ENCODE data around the gene STOX1.
"Not testable (repeated sequence)": the region's sequence is repeated elsewhere in the genome, so short reads cannot be mapped to it uniquely, and the experiment has no call there.

Gene STOX1

DNA sequence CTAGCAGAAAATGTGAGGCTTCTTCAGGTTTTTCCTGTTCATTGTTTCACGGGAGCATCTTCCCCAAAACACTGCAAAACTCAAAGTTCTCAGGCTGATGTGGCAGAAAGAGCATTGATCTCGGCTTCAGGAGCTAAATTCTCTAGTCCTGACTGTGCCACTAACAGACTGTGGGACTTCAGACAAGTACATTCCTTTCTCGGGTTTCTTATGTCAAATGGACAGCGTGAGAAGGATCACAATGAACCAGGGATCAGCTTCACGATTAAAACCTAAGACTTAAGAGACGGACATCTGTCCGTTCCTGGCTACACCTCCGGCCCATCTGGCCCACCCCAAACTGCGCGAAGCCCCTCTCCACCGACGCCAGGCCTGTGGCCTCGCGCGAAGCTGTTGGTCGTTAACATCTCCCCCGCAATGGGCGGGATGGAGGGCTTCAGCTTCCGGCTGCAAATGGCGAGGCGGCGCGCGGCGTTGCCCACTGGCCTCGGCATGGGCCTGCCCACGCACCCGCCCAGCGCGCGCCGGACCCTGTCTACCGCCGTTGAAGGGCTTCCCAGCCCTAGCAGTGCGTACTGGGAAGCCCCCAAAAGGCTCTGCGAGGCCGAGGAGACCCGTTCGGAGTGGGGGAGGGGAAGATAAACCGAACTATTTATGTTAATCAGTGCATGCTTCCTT is 73.2 kb downstream of the STOX1 start:
- peak; percentile 93 for DNase-seq

DNA sequence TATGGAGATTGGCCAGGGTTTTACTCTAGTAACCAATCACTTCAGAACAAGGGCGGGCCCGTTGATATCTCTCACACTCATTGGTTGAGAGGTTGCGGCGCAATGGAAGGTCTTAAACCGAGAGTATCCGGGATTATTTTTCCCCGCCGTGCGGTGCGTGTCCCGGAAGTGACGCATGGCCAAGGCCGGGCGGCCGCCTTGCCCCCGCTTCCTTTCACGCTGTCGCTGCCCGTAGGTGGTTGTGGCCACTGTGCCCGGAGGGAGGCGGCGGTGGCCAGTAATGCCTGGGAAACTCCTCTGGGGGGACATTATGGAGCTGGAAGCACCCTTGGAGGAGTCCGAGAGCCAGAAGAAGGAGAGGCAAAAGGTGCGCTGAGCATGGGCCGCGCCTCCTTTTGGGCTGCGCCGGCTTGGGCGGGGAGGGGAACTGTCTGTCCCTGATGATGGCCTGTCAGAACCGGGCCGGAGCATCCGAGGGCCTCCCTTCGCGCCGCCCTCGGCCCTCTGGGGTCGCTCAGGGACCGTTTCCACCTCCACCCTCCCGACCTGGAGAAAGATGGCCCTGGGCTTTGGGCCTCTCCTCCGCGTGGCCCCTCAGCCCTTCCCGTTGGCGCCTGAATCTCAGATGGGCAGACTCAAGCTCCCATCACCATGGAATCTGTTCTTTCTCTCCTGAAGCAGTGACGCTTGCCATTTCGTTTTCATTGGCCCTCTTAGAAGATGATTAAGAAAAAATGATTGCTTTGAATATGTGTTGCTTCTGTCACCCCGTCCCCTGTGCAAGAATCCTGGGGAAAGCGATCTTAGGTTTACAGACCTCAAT is 74.0 kb downstream of the STOX1 start, which contains the start of gene DDX50:
Gene DDX50 (plus strand): TSS at position 211 of the 823 bp plus-strand sequence. CDS start 70 bp downstream, at position 281.
- H3K27me3 ChIP-seq (ENCODE audit: insufficient read depth, low read depth, severe bottlenecking): no peaks in the 10 kb centered on the region
- H3K36me3 ChIP-seq: peaks cover 10% of the 10 kb centered on the region
- H3K4me3 ChIP-seq (ENCODE audit: low read depth, low read length): peak within 1 kb of the TSS; percentile 99
- no peaks in the 10 kb centered on the region for H3K9me3 ChIP-seq (ENCODE audit: severe bottlenecking)
- TF ChIP-seq, protein P1, sequence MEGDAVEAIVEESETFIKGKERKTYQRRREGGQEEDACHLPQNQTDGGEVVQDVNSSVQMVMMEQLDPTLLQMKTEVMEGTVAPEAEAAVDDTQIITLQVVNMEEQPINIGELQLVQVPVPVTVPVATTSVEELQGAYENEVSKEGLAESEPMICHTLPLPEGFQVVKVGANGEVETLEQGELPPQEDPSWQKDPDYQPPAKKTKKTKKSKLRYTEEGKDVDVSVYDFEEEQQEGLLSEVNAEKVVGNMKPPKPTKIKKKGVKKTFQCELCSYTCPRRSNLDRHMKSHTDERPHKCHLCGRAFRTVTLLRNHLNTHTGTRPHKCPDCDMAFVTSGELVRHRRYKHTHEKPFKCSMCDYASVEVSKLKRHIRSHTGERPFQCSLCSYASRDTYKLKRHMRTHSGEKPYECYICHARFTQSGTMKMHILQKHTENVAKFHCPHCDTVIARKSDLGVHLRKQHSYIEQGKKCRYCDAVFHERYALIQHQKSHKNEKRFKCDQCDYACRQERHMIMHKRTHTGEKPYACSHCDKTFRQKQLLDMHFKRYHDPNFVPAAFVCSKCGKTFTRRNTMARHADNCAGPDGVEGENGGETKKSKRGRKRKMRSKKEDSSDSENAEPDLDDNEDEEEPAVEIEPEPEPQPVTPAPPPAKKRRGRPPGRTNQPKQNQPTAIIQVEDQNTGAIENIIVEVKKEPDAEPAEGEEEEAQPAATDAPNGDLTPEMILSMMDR (IDR thresholded peaks at IDR 0.05; ENCODE audit: low read depth, low read length): no peak
- H3K27ac ChIP-seq: peak within 1 kb of the TSS; percentile 99
- DNase-seq: peak; percentile 98

More for the DNA sequence above, 73.2 kb downstream of the STOX1 start:
- no peaks in the 10 kb centered on the region for H3K27me3 ChIP-seq (ENCODE audit: insufficient read depth, low read depth, severe bottlenecking)
- peak overlapping the region; percentile 99 for H3K4me3 ChIP-seq (ENCODE audit: low read depth, low read length)
- TF ChIP-seq, protein P1 (IDR thresholded peaks at IDR 0.05; ENCODE audit: low read depth, low read length): no peak
- H3K36me3 ChIP-seq: peaks cover 10% of the 10 kb centered on the region
- no peaks in the 10 kb centered on the region for H3K9me3 ChIP-seq (ENCODE audit: severe bottlenecking)
- H3K27ac ChIP-seq: peak overlapping the region; percentile 99

DNA sequence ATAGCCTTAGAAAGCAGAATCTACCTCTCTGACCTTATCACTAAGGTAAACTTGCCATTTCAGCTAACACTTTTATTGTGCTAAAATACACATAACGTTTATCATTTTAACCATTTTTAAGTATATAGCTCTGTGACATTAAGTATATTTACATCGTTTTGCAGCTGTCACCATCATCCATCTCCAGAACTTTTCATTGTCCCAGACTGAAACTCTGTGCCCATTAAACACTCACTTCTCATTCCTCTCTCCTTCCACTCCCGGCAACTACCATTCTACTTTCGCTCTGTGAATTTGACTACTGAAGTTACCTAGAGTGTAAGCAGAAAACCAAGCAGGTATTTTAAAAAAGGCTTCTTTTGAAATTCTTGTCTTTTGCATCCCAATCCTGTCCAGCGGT is 75.1 kb downstream of the STOX1 start:
- Histone ChIP-seq H3K9me3 (ENCODE audit: severe bottlenecking) (no peaks in the 10 kb centered on the region), H3K36me3 (peaks cover 18% of the 10 kb centered on the region), H3K4me3 (ENCODE audit: low read depth, low read length) (peak overlapping the region; percentile 99), H3K27me3 (ENCODE audit: insufficient read depth, low read depth, severe bottlenecking) (no peaks in the 10 kb centered on the region), H3K27ac (no peak overlapping the region)
- TF ChIP-seq, protein P1 (IDR thresholded peaks at IDR 0.05; ENCODE audit: low read depth, low read length): no peak
- no peak for DNase-seq

DNA sequence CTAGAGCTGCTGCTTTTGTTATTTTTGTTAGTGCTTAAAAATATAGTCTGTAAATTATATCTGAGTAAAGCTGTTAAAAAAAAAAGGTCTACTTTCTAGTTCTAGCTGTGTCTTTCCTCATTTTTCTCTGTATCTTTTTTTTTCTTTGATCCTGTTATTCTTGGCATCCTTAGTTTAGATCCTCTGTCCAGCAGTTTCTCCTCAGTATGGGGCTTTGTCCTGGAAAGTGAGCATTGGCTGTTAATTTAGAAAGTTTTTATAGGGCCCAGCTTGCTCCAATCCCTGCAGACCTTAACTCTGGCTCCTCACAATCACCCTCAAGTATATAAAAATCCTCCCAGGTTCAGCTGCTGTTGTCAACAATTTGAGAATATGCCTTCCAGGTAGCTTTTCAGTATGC is 97.3 kb downstream of the STOX1 start:
- TF ChIP-seq, protein P1 (IDR thresholded peaks at IDR 0.05; ENCODE audit: low read depth, low read length): no peak
- Histone ChIP-seq H3K36me3 (peaks cover 56% of the 10 kb centered on the region), H3K27ac (no peak overlapping the region), H3K9me3 (ENCODE audit: severe bottlenecking) (no peaks in the 10 kb centered on the region), H3K27me3 (ENCODE audit: insufficient read depth, low read depth, severe bottlenecking) (no peaks in the 10 kb centered on the region), H3K4me3 (ENCODE audit: low read depth, low read length) (no peak overlapping the region)
- DNase-seq: no peak

DNA sequence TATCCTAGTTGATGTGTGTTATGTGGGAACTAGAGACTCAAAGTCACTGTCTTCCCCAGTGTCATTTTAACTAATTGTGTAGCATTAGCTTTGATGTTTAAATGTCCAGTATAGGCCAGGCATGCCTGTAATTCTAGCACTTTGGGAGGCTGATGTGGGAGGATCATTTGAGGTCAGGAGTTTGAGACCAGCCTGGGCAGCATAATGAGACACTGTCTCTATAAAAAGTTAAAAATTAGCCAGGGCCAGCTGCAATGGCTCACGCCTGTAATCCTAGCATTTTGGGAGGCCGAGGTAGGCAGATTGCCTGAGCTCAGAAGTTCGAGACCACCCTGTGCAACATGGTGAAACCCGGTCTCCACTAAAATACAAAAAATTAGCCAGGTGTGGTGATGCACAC is 98.2 kb downstream of the STOX1 start:
- no peak overlapping the region for H3K27ac ChIP-seq
- TF ChIP-seq, protein P1 (IDR thresholded peaks at IDR 0.05; ENCODE audit: low read depth, low read length): no peak
- H3K27me3 ChIP-seq (ENCODE audit: insufficient read depth, low read depth, severe bottlenecking): no peaks in the 10 kb centered on the region
- no peaks in the 10 kb centered on the region for H3K9me3 ChIP-seq (ENCODE audit: severe bottlenecking)
- no peak overlapping the region for H3K4me3 ChIP-seq (ENCODE audit: low read depth, low read length)
- no peak for DNase-seq
- peaks cover 52% of the 10 kb centered on the region for H3K36me3 ChIP-seq

DNA sequence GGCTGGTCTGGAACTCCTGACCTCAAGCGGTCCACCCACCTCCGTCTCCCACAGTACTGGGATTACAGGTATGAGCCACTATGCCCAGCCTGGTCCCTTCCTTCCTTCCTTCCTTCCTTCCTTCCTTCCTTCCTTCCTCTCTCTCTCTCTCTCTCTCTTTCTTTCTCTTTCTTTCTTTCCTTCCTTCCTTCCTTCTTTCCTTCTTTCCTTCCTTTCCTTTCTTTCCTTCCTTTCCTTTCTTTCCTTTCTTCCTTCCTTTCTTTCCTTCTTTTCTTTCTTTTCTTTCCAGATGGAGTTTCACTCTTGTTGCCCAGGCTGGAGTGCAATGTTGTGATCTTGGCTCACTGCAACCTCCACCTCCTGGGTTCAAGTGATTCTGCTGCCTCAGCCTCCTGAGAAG is 101.8 kb downstream of the STOX1 start:
- H3K4me3 ChIP-seq (ENCODE audit: low read depth, low read length); H3K27ac ChIP-seq; H3K9me3 ChIP-seq (ENCODE audit: severe bottlenecking); DNase-seq; H3K27me3 ChIP-seq (ENCODE audit: insufficient read depth, low read depth, severe bottlenecking): not testable (repeated sequence)
- peaks cover 58% of the 10 kb centered on the region for H3K36me3 ChIP-seq

DNA sequence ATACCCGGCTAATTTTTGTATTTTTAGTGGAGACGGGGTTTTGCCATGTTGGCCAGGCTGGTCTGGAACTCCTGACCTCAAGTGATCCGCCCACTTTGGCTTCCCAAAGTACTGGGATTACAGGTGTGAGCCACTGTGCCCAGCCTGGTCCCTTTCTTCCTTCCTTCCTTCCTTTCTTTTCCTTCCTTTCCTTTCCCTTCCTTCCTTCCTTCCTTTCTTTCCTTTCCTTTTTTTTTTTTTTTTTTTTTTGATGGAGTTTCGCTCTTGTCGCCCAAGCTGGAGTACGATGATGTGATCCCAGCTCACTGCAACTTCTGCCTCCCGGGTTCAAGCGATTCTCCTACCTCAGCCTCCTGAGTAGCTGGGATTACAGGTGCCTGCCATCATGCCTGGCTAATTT is 102.6 kb downstream of the STOX1 start:
- H3K9me3 ChIP-seq (ENCODE audit: severe bottlenecking); H3K27ac ChIP-seq; H3K4me3 ChIP-seq (ENCODE audit: low read depth, low read length); DNase-seq; H3K27me3 ChIP-seq (ENCODE audit: insufficient read depth, low read depth, severe bottlenecking): not testable (repeated sequence)
- H3K36me3 ChIP-seq: peaks cover 65% of the 10 kb centered on the region

DNA sequence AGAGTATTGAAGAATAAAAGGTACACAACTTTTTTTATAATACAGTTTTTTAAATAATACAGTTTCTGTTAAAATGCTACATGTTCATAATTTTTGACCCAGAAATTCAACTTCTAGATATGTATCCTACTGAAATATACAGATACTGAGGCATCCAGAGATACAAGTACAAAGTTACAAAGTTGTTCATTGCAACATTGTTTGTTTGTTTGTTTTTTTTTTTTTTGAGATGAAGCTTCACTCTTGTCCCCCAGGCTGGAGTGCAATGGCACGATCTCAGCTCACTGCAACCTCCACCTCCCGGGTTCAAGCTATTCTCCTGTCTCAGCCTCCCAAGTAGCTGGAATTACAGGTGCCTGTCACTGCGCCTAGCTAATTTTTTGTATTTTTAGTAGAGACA is 105.5 kb downstream of the STOX1 start:
- H3K36me3 ChIP-seq: peaks cover 64% of the 10 kb centered on the region
- DNase-seq; H3K27ac ChIP-seq; H3K4me3 ChIP-seq (ENCODE audit: low read depth, low read length); H3K27me3 ChIP-seq (ENCODE audit: insufficient read depth, low read depth, severe bottlenecking); H3K9me3 ChIP-seq (ENCODE audit: severe bottlenecking): not testable (repeated sequence)

Measured in WERI-Rb-1 (cell line).